ENCODE results near the gene SETDB1. TPM values are rescaled to one million over a fixed set of nuclear protein-coding genes. Genes with fewer than 3 reads are reported as not detected.

Gene SETDB1
- total and polyA plus RNA-seq, 7 donors = 5.5 to 36.0 (median 24.5) TPM

GRCh38 chr1:150981805-150982712 lies 55.9 kb downstream of the SETDB1 start, which contains the start of gene ANXA9:
TSS of gene ANXA9 (plus strand) at chr1:150982292. CDS start at chr1:150983106, 814 bp downstream.
- no peak for TF ChIP-seq EP300 (IDR thresholded peaks at IDR 0.05)
- TF ChIP-seq, protein P1, sequence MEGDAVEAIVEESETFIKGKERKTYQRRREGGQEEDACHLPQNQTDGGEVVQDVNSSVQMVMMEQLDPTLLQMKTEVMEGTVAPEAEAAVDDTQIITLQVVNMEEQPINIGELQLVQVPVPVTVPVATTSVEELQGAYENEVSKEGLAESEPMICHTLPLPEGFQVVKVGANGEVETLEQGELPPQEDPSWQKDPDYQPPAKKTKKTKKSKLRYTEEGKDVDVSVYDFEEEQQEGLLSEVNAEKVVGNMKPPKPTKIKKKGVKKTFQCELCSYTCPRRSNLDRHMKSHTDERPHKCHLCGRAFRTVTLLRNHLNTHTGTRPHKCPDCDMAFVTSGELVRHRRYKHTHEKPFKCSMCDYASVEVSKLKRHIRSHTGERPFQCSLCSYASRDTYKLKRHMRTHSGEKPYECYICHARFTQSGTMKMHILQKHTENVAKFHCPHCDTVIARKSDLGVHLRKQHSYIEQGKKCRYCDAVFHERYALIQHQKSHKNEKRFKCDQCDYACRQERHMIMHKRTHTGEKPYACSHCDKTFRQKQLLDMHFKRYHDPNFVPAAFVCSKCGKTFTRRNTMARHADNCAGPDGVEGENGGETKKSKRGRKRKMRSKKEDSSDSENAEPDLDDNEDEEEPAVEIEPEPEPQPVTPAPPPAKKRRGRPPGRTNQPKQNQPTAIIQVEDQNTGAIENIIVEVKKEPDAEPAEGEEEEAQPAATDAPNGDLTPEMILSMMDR (IDR thresholded peaks at IDR 0.05) = no peak
- no peak for TF ChIP-seq POLR2AphosphoS5 (IDR thresholded peaks at IDR 0.05)
- intact Hi-C loops (cut with DNase I) = no loop called here
- DNase-seq = no peak
- 41 to 69% methylated on average over 12 of the region's 12 CpGs for WGBS, 2 donors
- no peaks in the 10 kb centered on the region for H3K9me3 ChIP-seq
- peaks cover 0 to 22% (median 14%) of the 10 kb centered on the region in 4 donors for H3K4me1 ChIP-seq
- H3K4me3 ChIP-seq = no peak within 1 kb of the TSS
- no peaks in the 10 kb centered on the region for H3K27me3 ChIP-seq
- H3K36me3 ChIP-seq = no peaks in the 10 kb centered on the region
- H3K27ac ChIP-seq = no peak within 1 kb of the TSS

- Histone ChIP-seq H3K4me1 (no peaks in the 10 kb centered on the region), H3K27ac (no peak overlapping the region), H3K9me3 (no peaks in the 10 kb centered on the region), H3K4me3 (no peak overlapping the region), H3K27me3 (no peaks in the 10 kb centered on the region), H3K36me3 (no peaks in the 10 kb centered on the region)
- TF ChIP-seq EP300 (IDR thresholded peaks at IDR 0.05) (no peak), POLR2A (IDR thresholded peaks at IDR 0.05) (no peak), POLR2AphosphoS5 (IDR thresholded peaks at IDR 0.05) (no peak)
- TF ChIP-seq, protein P1 (IDR thresholded peaks at IDR 0.05) = no peak
- intact Hi-C loops (cut with DNase I) = no loop called here
- 91 to 93% methylated on average over 2 of the region's 2 CpGs for WGBS, 2 donors
- no peak for DNase-seq
Measured at GRCh38 chr1:150985179-150985825, 59.1 kb downstream of the SETDB1 start.

GRCh38 chr1:150987924-150988323 lies 61.8 kb downstream of the SETDB1 start:
- Histone ChIP-seq H3K4me3 (no peak overlapping the region), H3K27ac (no peak overlapping the region), H3K4me1 (no peaks in the 10 kb centered on the region), H3K27me3 (no peaks in the 10 kb centered on the region), H3K9me3 (no peaks in the 10 kb centered on the region), H3K36me3 (no peaks in the 10 kb centered on the region)
- TF ChIP-seq EP300 (IDR thresholded peaks at IDR 0.05) (no peak), POLR2AphosphoS5 (IDR thresholded peaks at IDR 0.05) (no peak), POLR2A (IDR thresholded peaks at IDR 0.05) (no peak)
- TF ChIP-seq, protein P1 (IDR thresholded peaks at IDR 0.05) = no peak
- DNase-seq = no peak
- WGBS, 2 donors = 93 to 94% methylated on average over 7 of the region's 7 CpGs
- intact Hi-C loops (cut with DNase I) = no loop called here

GRCh38 chr1:150992626-150993025 lies 66.5 kb downstream of the SETDB1 start:
- TF ChIP-seq POLR2AphosphoS5 (IDR thresholded peaks at IDR 0.05) = no peak
- TF ChIP-seq, protein P1 (IDR thresholded peaks at IDR 0.05) = no peak
- Histone ChIP-seq H3K27ac (no peak overlapping the region), H3K4me1 (peaks cover 0 to 12% (median 0%) of the 10 kb centered on the region in 4 donors), H3K9me3 (no peaks in the 10 kb centered on the region), H3K4me3 (no peak overlapping the region), H3K36me3 (peaks cover 0 to 13% (median 11%) of the 10 kb centered on the region in 4 donors), H3K27me3 (no peaks in the 10 kb centered on the region)
- 75 to 77% methylated on average over 4 of the region's 4 CpGs for WGBS, 2 donors
- no peak for DNase-seq
- intact Hi-C loops (cut with DNase I) = no loop called here

All from sigmoid colon (tissue), 7 donors.